ENCODE data around the gene CXCL6. TPM values are rescaled to one million over a fixed set of nuclear protein-coding genes. Genes with fewer than 3 reads are reported as not detected.

Gene CXCL6
- 10 to 100 TPM in 1 of 3 donors, 1 to 10 TPM in 1, under 1 TPM in 1; 0.79 to 13.9 (median 1.1) TPM for polyA plus RNA-seq

DNA sequence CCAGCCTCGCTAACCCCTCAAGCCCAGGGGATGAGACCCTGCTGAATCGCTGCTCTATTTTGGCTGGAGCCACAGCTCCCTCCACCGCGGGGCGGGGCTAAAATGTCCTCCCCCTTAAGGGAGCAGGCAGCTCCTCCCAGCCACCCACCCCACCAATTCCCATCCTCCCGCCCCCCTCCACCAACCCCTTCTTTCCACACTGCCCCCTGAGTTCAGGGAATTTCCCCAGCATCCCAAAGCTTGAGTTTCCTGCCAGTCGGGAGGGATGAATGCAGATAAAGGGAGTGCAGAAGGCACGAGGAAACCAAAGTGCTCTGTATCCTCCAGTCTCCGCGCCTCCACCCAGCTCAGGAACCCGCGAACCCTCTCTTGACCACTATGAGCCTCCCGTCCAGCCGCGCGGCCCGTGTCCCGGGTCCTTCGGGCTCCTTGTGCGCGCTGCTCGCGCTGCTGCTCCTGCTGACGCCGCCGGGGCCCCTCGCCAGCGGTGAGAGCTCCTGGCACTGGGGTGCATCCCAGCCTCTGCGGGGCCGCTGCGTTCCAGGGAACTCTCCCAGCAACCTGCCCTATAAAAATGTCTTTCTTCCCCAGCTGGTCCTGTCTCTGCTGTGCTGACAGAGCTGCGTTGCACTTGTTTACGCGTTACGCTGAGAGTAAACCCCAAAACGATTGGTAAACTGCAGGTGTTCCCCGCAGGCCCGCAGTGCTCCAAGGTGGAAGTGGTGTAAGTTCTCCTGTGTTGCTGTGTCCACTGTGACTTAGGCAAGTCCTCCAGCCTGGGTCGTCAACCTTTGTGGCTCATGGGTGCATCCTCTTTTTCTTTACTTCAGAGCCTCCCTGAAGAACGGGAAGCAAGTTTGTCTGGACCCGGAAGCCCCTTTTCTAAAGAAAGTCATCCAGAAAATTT lies at the start of gene CXCL6:
Gene CXCL6, plus strand, starts transcription at position 306 of the 907 bp plus-strand sequence. Its CDS starts 73 bp downstream, at position 379.
- no peak within 1 kb of the TSS for H3K27ac ChIP-seq (ENCODE audit: low read depth, low read length)
- 3 to 8% (median 5%) methylated on average over 41 of the region's 41 CpGs for WGBS, 3 donors

DNA sequence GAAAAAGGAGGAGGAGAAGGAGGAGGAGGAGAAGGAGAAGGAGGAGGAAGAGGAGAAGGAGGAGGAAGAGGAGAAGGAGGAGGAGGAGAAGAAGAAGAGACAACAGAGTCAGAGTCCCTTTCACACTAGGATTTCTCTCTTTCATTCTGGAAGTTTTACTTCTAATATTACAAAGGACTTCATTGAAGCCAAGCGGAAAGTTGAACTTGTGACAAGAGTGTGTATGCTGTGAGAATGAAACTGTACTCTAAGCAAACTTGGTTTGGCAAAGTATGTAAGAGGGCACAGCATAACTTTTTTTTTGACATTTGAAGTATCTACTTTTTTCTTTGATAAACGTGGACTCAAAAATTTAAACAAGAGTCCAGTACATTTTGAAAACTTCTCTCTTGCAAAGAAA lies 48.1 kb upstream of the CXCL6 start:
- H3K27ac ChIP-seq (ENCODE audit: low read depth, low read length) = no peak overlapping the region
- 63 to 83% (median 78%) methylated on average over 2 of the region's 2 CpGs for WGBS, 3 donors

DNA sequence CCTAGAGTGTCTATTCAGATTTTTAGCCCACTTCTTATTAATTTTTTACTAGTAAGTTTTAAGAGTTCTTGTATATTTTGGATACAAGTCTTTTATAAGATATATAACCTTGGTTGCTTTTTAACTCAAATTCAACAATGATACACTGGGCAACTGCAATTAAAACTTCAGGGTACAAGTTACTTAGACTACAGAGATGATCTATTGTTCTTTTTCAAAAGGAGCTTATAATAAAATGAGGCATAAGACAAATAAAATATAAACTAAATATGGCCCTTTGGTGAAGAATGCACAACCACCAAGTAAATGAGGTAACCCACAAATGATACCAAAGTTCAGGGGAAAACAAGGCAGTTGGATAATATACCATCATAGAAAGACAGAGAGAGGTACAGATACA lies 37.6 kb upstream of the CXCL6 start:
- no peak overlapping the region for H3K27ac ChIP-seq (ENCODE audit: low read depth, low read length)

DNA sequence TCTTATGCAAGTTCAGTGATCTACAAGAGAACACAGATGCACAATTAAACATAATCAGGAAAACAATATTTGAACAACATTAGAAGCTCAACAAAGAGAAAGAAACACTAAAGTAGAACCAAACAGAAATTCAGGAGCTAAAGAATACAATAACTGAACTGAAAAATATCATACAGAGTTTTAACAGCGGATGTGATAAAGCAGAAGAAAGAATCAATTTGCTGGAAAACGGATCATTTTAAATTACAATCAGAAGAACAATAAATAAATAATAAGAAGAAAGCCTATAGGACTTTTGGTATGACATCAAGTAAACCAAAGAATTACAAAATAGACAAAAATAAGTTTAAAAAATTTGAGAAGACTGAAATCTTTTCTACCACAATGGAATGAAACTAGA lies 36.3 kb upstream of the CXCL6 start:
- WGBS, 3 donors = 94 to 97% (median 95%) methylated on average over 2 of the region's 2 CpGs
- no peak overlapping the region for H3K27ac ChIP-seq (ENCODE audit: low read depth, low read length)

DNA sequence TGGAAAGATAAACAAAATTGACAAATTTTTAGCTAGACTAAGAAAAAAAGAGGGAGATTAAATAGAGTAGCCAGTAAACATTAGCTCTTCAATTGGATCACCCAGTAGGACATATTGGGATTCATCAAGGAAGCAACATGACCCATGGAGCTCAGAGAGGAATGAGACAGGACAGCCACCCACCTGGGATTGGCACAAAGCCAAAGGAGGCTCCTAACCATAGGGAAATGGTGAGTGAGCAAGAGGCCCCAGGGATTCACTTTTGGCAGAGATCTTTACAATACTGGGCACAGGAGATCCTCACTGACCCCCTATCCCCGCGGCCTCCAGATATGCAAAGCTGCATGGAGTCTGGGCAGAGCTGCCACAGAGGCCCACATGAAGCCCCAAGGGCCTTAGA lies 34.8 kb upstream of the CXCL6 start:
- 75 to 96% (median 91%) methylated on average over 2 of the region's 2 CpGs for WGBS, 3 donors
- no peak overlapping the region for H3K27ac ChIP-seq (ENCODE audit: low read depth, low read length)

DNA sequence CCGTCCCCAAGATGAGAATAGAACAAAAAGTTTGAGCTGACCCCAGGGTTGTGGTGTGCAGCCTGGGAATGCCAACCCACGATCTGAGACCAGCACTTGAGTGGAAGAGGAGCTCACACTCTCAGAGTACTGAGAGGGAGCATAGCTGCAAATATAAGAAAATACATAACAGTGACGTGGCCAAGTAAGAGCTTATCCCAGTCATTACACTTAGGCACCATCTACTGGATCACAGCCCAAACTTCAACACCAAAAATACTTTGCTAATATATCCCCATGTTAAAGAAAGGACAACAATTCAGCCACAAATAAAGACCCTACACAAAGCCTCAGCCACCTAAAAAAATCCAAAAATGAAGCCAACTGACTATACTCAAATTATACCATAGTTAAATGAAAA lies 33.3 kb upstream of the CXCL6 start:
- 84 to 90% (median 87%) methylated on average over 3 of the region's 3 CpGs for WGBS, 3 donors

DNA sequence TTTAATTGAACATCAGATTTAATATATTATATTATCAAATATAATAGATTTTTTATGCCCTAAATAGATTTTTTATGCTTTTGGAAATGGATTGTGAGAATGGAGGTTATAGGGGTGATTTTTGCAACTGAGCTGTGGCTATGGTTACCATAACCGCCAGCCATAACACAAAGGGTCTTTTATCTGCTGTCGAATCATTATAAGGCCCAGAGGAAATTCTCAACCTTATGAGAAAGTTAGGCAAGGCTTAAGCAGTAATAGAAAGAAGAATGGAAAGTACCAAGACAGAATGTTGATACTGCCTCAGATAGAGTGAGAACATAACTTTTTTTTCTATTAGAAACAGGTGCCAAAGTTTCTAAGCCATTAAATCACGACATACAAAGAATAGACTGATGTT lies 26.3 kb upstream of the CXCL6 start:
- no peak overlapping the region for H3K27ac ChIP-seq (ENCODE audit: low read depth, low read length)
- WGBS, 3 donors = 62 to 77% (median 74%) methylated on average over 3 of the region's 3 CpGs

More for the DNA sequence above, 33.3 kb upstream of the CXCL6 start:
- H3K27ac ChIP-seq (ENCODE audit: low read depth, low read length) = no peak overlapping the region

DNA sequence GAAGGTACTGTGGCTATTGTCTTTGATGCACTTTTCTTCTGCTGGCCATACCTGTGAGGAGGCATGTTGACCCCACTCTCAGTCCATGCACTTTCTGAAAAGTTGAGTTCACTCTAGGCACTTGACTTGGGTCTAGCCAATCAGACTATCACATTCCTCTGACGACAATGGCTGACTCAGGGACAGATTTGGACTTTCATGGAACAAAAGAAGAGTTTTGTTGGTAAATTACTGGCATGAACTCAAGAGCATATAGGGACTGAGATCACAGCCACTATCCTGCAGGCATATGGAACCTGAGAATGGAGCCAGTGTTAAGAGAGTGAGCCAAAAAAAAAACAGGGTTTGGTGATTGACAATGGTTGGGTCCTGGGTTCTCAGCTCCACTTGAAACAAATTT lies 24.6 kb upstream of the CXCL6 start:
- no peak overlapping the region for H3K27ac ChIP-seq (ENCODE audit: low read depth, low read length)
- 72 to 86% (median 76%) methylated on average over 1 of the region's 1 CpG for WGBS, 3 donors

DNA sequence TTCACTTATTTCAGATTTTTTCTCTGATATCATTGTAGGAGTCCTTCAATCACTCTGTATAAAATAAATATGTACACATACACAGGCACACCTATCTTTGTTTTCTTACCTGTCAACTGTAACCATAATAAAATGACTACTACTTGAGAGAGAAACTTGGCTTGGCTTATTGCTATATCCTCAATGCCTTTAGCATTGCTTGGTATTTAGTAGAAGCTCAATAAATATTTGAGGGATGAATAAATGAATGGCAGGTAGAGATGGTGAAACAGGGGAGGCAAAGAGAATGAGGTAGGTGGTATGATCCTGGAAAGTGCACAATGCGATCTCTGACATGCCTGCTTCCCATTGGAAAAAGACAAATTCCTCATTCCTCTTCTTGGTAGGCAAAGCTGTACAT lies 21.8 kb upstream of the CXCL6 start:
- H3K27ac ChIP-seq (ENCODE audit: low read depth, low read length) = no peak overlapping the region
- 88 to 92% (median 91%) methylated on average over 1 of the region's 1 CpG for WGBS, 3 donors

DNA sequence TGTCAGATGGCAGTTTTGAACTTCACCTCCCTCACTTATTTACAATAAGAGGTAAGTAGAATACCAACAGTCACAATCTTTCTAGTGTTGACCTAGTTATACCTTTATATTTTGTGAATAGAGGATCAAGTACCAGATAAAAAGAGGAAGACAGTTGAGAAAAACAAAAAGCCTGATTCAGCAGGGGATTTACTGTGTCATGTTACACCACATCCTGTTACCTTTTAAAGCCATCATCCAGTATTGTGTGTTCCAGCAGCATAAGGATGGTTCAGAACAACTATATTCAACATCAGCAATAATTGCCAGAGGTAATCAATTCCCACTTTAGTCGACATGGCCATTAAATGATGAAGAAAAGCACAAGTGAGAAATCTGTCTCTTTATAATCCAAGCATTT lies 21.3 kb upstream of the CXCL6 start:
- WGBS, 3 donors = 44 to 73% (median 68%) methylated on average over 1 of the region's 1 CpG
- no peak overlapping the region for H3K27ac ChIP-seq (ENCODE audit: low read depth, low read length)

DNA sequence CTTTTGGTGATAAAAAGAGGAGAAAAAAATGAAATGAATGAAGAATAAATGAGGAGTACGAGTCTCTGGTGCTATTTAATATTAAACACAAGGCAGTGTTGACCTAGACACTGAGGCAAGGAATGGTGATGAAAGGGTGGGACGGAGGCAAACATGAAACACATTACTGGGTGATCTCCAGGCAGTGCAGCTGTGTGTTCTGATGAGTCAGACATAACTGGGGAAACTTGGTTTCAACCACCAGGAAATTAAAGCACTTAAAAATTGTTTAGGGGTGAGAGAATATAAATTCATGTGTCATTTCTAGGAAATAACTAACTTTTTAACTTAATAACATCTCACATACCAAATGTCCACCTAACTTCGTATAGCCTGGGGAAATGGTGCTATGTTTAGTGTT lies 19.7 kb upstream of the CXCL6 start:
- 39 to 60% (median 44%) methylated on average over 3 of the region's 3 CpGs for WGBS, 3 donors

DNA sequence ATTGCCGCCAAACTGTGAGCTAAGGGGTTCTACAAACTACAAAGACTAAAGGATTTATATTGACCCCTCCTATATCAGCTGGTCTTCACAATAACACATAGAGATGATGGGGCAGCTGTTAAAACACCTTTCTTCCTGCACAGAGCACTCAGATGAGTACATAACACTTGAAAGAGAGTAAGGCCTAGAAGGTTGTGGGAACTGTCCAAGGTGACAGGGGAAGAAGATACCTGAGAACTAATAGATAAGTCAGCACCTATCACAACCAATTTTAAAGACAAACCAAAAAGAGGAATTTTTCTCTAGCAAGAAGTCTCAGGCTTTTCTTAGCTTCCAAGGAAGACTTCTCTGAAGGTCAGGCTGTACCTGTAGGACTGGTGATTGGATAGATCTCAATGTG lies 19.1 kb upstream of the CXCL6 start:
- H3K27ac ChIP-seq (ENCODE audit: low read depth, low read length) = no peak overlapping the region
- WGBS, 3 donors = 95 to 97% (median 96%) methylated on average over 1 of the region's 1 CpG

More for the DNA sequence above, 19.7 kb upstream of the CXCL6 start:
- no peak overlapping the region for H3K27ac ChIP-seq (ENCODE audit: low read depth, low read length)

DNA sequence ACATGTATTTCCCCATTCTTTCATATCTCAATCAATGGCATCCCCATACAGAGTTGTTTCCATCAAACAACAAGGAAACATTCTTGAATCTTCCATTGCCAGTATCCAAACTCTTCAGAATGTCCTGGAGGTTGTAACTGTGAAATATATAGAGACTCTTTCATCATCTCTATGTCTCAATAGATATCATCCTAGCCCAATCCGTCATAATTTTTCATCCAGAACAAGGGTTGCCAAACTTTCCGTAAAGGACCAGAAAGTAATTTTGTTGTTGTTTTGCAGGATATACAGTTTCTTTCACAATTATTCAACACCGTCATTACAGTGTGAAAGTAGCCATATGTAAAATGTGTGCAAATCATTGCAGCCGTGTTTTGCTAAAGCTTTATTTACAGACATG lies 15.2 kb upstream of the CXCL6 start:
- H3K27ac ChIP-seq (ENCODE audit: low read depth, low read length) = no peak overlapping the region
- WGBS, 3 donors = 52 to 84% (median 63%) methylated on average over 4 of the region's 4 CpGs

DNA sequence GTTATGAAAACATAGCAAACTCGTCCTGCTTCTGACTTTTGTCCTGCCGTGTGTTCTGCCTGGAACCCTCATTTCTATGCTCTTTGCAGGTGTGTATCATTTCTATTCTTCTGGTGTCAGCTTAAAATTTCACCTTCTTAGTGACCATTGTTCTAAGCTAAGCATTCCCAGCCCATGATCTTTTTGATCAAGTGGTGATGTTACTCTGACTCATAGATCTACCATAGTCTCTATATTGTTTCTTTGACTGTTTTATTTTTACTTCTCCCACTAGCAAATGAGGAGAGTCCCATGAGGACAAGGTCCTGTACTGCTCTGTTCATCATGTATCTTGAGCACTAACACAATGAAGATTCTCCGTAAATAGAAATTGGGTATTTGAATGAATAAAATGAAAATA lies 14.1 kb upstream of the CXCL6 start:
- WGBS, 3 donors = 83 to 91% (median 86%) methylated on average over 3 of the region's 3 CpGs
- H3K27ac ChIP-seq (ENCODE audit: low read depth, low read length) = no peak overlapping the region

DNA sequence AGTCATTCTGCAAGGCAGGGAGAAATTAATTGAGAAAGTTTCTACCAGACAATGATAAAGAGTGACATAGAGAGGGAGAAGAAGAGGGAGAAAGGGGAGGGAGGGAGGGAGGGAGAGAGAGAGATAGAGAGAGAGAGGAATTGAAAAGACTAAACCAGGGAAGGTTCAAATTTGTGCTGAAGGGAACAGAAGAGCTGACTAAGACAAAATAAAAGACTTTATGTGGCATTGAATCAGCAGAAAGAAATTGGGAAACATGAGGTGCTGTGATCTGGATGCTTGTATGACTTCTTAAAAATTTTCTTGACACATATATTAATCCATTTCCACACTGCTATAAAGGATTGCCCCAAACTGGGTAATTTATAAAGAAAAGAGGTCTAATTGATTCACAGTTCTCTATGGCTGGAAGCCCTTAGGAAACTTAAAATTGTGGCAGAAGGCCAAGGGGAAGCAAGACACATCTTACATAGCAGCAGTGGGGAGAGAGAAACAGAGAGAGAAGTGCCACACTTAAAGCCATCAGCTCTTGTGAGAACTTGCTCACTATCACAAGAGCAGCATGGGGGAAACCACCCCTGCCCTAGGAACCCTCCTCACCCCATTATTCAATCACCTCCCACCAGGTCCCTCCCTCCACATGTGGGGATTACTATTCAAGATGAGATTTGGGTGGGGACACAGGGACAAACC lies 13.5 kb upstream of the CXCL6 start:
- H3K27ac ChIP-seq (ENCODE audit: low read depth, low read length) = no peak overlapping the region

DNA sequence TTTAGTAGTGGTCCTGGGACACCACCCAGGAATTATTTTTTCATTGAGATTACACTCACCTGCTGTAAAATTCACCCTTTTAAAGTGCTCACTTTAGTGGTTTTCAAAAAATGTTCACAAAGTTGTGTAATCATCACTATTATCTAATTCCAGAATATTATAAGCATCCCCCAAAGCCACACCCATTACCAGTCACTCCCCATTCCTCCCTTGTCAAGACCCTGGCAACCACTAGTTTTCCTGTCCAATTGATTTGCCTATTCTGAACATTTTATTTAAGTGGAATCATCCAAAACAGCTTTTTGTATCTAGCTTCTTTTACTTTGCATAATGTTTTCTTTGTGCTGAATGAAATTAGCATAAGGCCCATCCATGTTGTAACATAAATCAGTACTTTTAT lies 12.7 kb upstream of the CXCL6 start:
- no peak overlapping the region for H3K27ac ChIP-seq (ENCODE audit: low read depth, low read length)

DNA sequence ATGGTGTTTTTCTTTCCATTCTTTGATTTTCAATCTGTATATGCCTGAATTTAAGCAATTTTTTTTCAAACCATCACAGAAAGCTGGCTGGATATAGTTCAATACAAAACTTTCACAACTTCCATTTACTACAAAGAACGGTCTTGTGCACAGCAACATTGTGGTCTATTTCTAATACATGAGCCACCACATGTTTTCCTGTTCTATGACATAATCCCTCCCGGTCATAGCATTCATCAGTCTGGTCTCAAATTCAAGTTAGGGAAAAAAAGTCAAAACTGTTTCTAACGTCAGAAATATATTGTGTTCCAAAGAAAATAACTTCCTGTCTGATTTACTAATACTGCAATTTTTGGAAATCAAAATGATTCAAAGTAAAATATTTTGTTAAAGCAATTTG lies 7.5 kb upstream of the CXCL6 start:
- 34 to 73% (median 35%) methylated on average over 3 of the region's 3 CpGs for WGBS, 3 donors
- no peak overlapping the region for H3K27ac ChIP-seq (ENCODE audit: low read depth, low read length)

DNA sequence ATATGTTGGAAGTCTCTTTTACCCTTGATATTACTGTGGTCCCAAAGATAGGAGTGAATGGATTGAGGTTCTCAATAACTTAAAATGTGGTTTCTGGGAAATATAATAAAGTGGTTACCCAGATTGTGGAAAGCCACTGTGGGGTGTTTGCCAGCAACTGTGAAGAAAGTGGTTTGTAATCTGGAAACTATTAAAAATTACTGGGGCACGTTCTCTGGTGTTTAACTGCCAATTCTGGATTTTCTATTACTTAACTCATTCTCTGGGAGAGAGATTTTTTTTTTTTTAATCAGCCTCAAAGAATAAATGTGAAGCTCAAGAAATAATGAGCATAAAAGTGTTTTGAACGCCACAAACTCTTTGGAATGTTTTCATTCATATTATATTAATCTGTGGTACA lies 4.9 kb upstream of the CXCL6 start:
- no peak overlapping the region for H3K27ac ChIP-seq (ENCODE audit: low read depth, low read length)
- 46 to 61% (median 57%) methylated on average over 2 of the region's 2 CpGs for WGBS, 3 donors

DNA sequence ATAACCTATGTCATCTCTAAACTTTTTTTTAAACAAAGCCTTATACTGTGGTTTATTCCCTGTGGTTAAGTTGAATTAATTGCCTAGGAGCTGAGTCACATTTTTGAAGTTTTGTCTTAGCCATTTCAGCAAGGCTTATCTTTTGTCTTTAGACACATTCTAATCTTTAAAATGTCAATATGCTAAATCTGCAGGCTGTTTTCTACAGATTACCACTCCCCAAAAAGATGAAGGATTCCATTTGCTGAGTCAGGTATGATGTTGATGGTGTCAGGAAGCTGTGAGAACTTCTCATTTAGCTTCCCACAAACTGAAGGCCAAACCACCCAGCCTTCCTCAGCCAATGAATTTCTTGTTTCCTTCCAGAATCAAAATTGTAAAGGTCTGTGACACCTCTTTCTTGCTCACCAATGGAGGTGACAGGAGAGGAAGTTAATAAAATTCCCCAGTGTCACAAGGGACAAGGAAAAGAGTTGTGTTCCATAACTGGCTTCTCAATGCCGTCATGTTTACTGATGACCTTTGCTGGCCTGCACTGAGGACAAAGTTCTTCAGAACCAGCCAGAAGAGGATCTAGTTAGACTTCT lies 3.7 kb upstream of the CXCL6 start:
- 77 to 80% (median 80%) methylated on average over 1 of the region's 1 CpG for WGBS, 3 donors
- no peak overlapping the region for H3K27ac ChIP-seq (ENCODE audit: low read depth, low read length)
